DOHH2 (cell line): ENCODE data around the gene CMIP.

Experiments used
- CTCF ChIP-seq: fragments of 200-600 bp; sonication (generic); IDR thresholded peaks from one replicate; pipeline ENCODE4 v1.5.1; 2014; ENCODE audit warnings: antibody characterized with exemption, mild to moderate bottlenecking, low read depth, low read length; ENCODE audit not compliant: poor library complexity, severe bottlenecking
- EZH2phosphoT487 ChIP-seq: fragments of 200-600 bp; sonication (generic); IDR thresholded peaks from 2 replicates; pipeline ENCODE4 v1.6.1; 2017; ENCODE audit warnings: borderline replicate concordance, mild to moderate bottlenecking, antibody characterized with exemption, low read length, moderate library complexity, mixed read lengths

GRCh38 chr16:81431554-81432353 is 12.9 kb upstream of the CMIP start:
- TF ChIP-seq CTCF (no peak), EZH2phosphoT487 (no peak)
